Right atrium auricular region (tissue), 2 donors: Measurements from ENCODE around the gene SMC1A. TPM values are rescaled to one million over a fixed set of nuclear protein-coding genes. Genes with fewer than 3 reads are reported as not detected.
"Not testable (repeated sequence)": the region's sequence is repeated elsewhere in the genome, so short reads cannot be mapped to it uniquely, and the experiment has no call there.

Experiments used
- DNase-seq: peaks from one replicate; pipeline ENCODE4 v3.0.0-alpha.2; 2019; ENCODE audit warnings: low spot score
- H3K27ac ChIP-seq, 2 donors: fragments of 200-600 bp; sonication (generic); 1 replicate in 1 of 2; 2 replicates in 1 of 2; pipeline ENCODE4 v1.5.1; 2016 to 2019
- H3K27me3 ChIP-seq, 2 donors: fragments of 200-600 bp; sonication (generic); one replicate each; pipeline versions ENCODE4 v1.5.1 to v1.6.0; 2017 to 2019
- H3K36me3 ChIP-seq: fragments of 200-600 bp; sonication (generic); one replicate; pipeline ENCODE4 v1.5.1; 2016
- H3K4me1 ChIP-seq, 2 donors: fragments of 200-600 bp; sonication (generic); one replicate each; pipeline versions ENCODE4 v1.5.1 to v1.6.0; 2017 to 2019
- H3K4me3 ChIP-seq, 2 donors: fragments of 200-600 bp; sonication (generic); 1 replicate in 1 of 2; 2 replicates in 1 of 2; pipeline ENCODE4 v1.5.1; 2017 to 2019; ENCODE audit warnings: mild to moderate bottlenecking in 1 of 2, moderate library complexity in 1 of 2
- H3K9me3 ChIP-seq, 2 donors: fragments of 200-600 bp; sonication (generic); one replicate each; pipeline ENCODE4 v1.5.1; 2019
- CTCF ChIP-seq, 2 donors: fragments of 200-600 bp; sonication (generic); IDR thresholded peaks; one replicate each; pipeline ENCODE4 v1.5.1; 2019; ENCODE audit warnings: antibody characterized with exemption in 2 of 2
- total RNA-seq, 2 donors: library from RNA; depleted of rRNA; stranded (reverse); fragments of >200 nt; gene quantifications; one replicate each; pipeline ENCODE4 v1.1.0, GENCODE V29; 2016

SMC1A gene
- total RNA-seq, 2 donors from 2014 or later = 19.4 to 27.9 TPM

GRCh38 chrX:53376888-53377287 lies 45.6 kb downstream of the SMC1A start:
- H3K4me3 ChIP-seq = no peak overlapping the region
- peaks cover 43% of the 10 kb centered on the region for H3K36me3 ChIP-seq
- DNase-seq = no peak
- H3K27me3 ChIP-seq = no peaks in the 10 kb centered on the region
- TF ChIP-seq CTCF (IDR thresholded peaks at IDR 0.05) = no peak
- no peaks in the 10 kb centered on the region for H3K4me1 ChIP-seq
- no peaks in the 10 kb centered on the region for H3K9me3 ChIP-seq
- H3K27ac ChIP-seq = no peak overlapping the region

GRCh38 chrX:53374923-53375322 lies 47.5 kb downstream of the SMC1A start:
- Histone ChIP-seq H3K27ac (no peak overlapping the region), H3K4me3 (no peak overlapping the region), H3K27me3 (no peaks in the 10 kb centered on the region), H3K36me3 (peaks cover 23% of the 10 kb centered on the region), H3K9me3 (peaks cover 0 to 7% of the 10 kb centered on the region in 2 donors), H3K4me1 (no peaks in the 10 kb centered on the region)
- TF ChIP-seq CTCF (IDR thresholded peaks at IDR 0.05) = no peak
- DNase-seq = no peak

- Histone ChIP-seq H3K27me3 (no peaks in the 10 kb centered on the region), H3K4me3 (no peak overlapping the region), H3K36me3 (peaks cover 17% of the 10 kb centered on the region), H3K9me3 (peaks cover 0 to 13% of the 10 kb centered on the region in 2 donors), H3K27ac (no peak overlapping the region), H3K4me1 (no peaks in the 10 kb centered on the region)
- no peak for DNase-seq
- TF ChIP-seq CTCF (IDR thresholded peaks at IDR 0.05) = no peak
Observed at GRCh38 chrX:53374222-53374820, 48.1 kb downstream of the SMC1A start.

- Histone ChIP-seq H3K4me1 (no peaks in the 10 kb centered on the region), H3K36me3 (peaks cover 9% of the 10 kb centered on the region), H3K4me3 (no peak overlapping the region), H3K9me3 (peaks cover 0 to 23% of the 10 kb centered on the region in 2 donors), H3K27me3 (no peaks in the 10 kb centered on the region), H3K27ac (no peak overlapping the region)
- no peak for TF ChIP-seq CTCF (IDR thresholded peaks at IDR 0.05)
- no peak for DNase-seq
Observed at GRCh38 chrX:53373307-53373706, 49.1 kb downstream of the SMC1A start.

GRCh38 chrX:53366454-53366853 lies 56.0 kb downstream of the SMC1A start:
- not testable (repeated sequence) for H3K27ac ChIP-seq, H3K27me3 ChIP-seq, H3K4me3 ChIP-seq, H3K4me1 ChIP-seq, DNase-seq, H3K36me3 ChIP-seq
- H3K9me3 ChIP-seq = peaks cover 0 to 28% of the 10 kb centered on the region in 2 donors

GRCh38 chrX:53362449-53362848 lies 60.0 kb downstream of the SMC1A start:
- TF ChIP-seq CTCF (IDR thresholded peaks at IDR 0.05) = no peak
- no peak overlapping the region for H3K27ac ChIP-seq
- DNase-seq = no peak

More at GRCh38 chrX:53362449-53362848, 60.0 kb downstream of the SMC1A start:
- no peak overlapping the region for H3K4me3 ChIP-seq
- no peaks in the 10 kb centered on the region for H3K9me3 ChIP-seq
- no peaks in the 10 kb centered on the region for H3K4me1 ChIP-seq
- H3K36me3 ChIP-seq = no peaks in the 10 kb centered on the region
- H3K27me3 ChIP-seq = no peaks in the 10 kb centered on the region
